ENCODE measurements around the gene PDE1C.

Gene PDE1C

GRCh38 chr7:32074787-32075585, 4.8 kb upstream of the PDE1C start:
- DNase-seq (ENCODE audit: low read depth, low spot score): no peak

GRCh38 chr7:32073533-32073932, 3.3 kb upstream of the PDE1C start:
- DNase-seq (ENCODE audit: low read depth, low spot score): no peak

GRCh38 chr7:32072397-32072796, 2.2 kb upstream of the PDE1C start:
- DNase-seq (ENCODE audit: low read depth, low spot score): no peak

GRCh38 chr7:32071466-32072091, 1.4 kb upstream of the PDE1C start:
- DNase-seq (ENCODE audit: low read depth, low spot score): no peak

GRCh38 chr7:32070051-32070405, 179 bp downstream of the PDE1C start:
- DNase-seq (ENCODE audit: low read depth, low spot score): no peak

- no peak for DNase-seq (ENCODE audit: low read depth, low spot score)
Measured at GRCh38 chr7:32069116-32069650, 1.0 kb downstream of the PDE1C start.

GRCh38 chr7:32068411-32069101, 1.7 kb downstream of the PDE1C start:
- DNase-seq (ENCODE audit: low read depth, low spot score): no peak

- no peak for DNase-seq (ENCODE audit: low read depth, low spot score)
Measured at GRCh38 chr7:32066441-32066840, 3.8 kb downstream of the PDE1C start.

- DNase-seq (ENCODE audit: low read depth, low spot score): no peak
Measured at GRCh38 chr7:32063614-32064013, 6.6 kb downstream of the PDE1C start.

- DNase-seq (ENCODE audit: low read depth, low spot score): no peak
Measured at GRCh38 chr7:32062150-32062549, 8.1 kb downstream of the PDE1C start.

GRCh38 chr7:32061346-32061745, 8.9 kb downstream of the PDE1C start:
- no peak for DNase-seq (ENCODE audit: low read depth, low spot score)

GRCh38 chr7:32059289-32060011, 10.8 kb downstream of the PDE1C start:
- DNase-seq (ENCODE audit: low read depth, low spot score): no peak

GRCh38 chr7:32058002-32058401, 12.2 kb downstream of the PDE1C start:
- DNase-seq (ENCODE audit: low read depth, low spot score): no peak

- no peak for DNase-seq (ENCODE audit: low read depth, low spot score)
Measured at GRCh38 chr7:32056767-32057166, 13.4 kb downstream of the PDE1C start.

GRCh38 chr7:32053204-32053603, 17.0 kb downstream of the PDE1C start:
- no peak for DNase-seq (ENCODE audit: low read depth, low spot score)

GRCh38 chr7:32051128-32051527, 19.1 kb downstream of the PDE1C start:
- no peak for DNase-seq (ENCODE audit: low read depth, low spot score)

- no peak for DNase-seq (ENCODE audit: low read depth, low spot score)
Measured at GRCh38 chr7:32049599-32049998, 20.6 kb downstream of the PDE1C start.

GRCh38 chr7:32048970-32049491, 21.2 kb downstream of the PDE1C start:
- no peak for DNase-seq (ENCODE audit: low read depth, low spot score)

- DNase-seq (ENCODE audit: low read depth, low spot score): no peak
Measured at GRCh38 chr7:32047801-32048200, 22.4 kb downstream of the PDE1C start.

GRCh38 chr7:32047075-32047474, 23.1 kb downstream of the PDE1C start:
- DNase-seq (ENCODE audit: low read depth, low spot score): no peak

- DNase-seq (ENCODE audit: low read depth, low spot score): no peak
Measured at GRCh38 chr7:32045228-32045627, 25.0 kb downstream of the PDE1C start.

- DNase-seq (ENCODE audit: low read depth, low spot score): no peak
Measured at GRCh38 chr7:32044739-32045138, 25.5 kb downstream of the PDE1C start.

Measured in brain pericyte (primary cell).